Measurements from ENCODE around the gene C2orf68. TPM values are rescaled to one million over a fixed set of nuclear protein-coding genes. Genes with fewer than 3 reads are reported as not detected.

Gene C2orf68
- total and polyA plus RNA-seq, 2 of the 13 experiments (the other 11 are each of a cell fraction or from before 2014, with no cell fraction given): 47.1 to 77.4 TPM

GRCh38 chr2:85602476-85603234, 9.2 kb downstream of the C2orf68 start, which contains the start of gene TMEM150A (continued):
- no peak for TF ChIP-seq ZNF644 (CRISPR knock-in tag; IDR thresholded peaks at IDR 0.05; ENCODE audit: low read depth)
- no peak for TF ChIP-seq ZNF841 (CRISPR knock-in tag; IDR thresholded peaks at IDR 0.05; ENCODE audit: borderline replicate concordance)
- TF ChIP-seq, protein P1, sequence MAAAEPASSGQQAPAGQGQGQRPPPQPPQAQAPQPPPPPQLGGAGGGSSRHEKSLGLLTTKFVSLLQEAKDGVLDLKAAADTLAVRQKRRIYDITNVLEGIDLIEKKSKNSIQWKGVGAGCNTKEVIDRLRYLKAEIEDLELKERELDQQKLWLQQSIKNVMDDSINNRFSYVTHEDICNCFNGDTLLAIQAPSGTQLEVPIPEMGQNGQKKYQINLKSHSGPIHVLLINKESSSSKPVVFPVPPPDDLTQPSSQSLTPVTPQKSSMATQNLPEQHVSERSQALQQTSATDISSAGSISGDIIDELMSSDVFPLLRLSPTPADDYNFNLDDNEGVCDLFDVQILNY (CRISPR knock-in tag; conservative IDR thresholded peaks at IDR 0.05): peak; percentile 54; the same call in 1 of the 2 replicates
- TF ChIP-seq ZNF501 (CRISPR knock-in tag; IDR thresholded peaks at IDR 0.05): no peak
- TF ChIP-seq, protein P2, sequence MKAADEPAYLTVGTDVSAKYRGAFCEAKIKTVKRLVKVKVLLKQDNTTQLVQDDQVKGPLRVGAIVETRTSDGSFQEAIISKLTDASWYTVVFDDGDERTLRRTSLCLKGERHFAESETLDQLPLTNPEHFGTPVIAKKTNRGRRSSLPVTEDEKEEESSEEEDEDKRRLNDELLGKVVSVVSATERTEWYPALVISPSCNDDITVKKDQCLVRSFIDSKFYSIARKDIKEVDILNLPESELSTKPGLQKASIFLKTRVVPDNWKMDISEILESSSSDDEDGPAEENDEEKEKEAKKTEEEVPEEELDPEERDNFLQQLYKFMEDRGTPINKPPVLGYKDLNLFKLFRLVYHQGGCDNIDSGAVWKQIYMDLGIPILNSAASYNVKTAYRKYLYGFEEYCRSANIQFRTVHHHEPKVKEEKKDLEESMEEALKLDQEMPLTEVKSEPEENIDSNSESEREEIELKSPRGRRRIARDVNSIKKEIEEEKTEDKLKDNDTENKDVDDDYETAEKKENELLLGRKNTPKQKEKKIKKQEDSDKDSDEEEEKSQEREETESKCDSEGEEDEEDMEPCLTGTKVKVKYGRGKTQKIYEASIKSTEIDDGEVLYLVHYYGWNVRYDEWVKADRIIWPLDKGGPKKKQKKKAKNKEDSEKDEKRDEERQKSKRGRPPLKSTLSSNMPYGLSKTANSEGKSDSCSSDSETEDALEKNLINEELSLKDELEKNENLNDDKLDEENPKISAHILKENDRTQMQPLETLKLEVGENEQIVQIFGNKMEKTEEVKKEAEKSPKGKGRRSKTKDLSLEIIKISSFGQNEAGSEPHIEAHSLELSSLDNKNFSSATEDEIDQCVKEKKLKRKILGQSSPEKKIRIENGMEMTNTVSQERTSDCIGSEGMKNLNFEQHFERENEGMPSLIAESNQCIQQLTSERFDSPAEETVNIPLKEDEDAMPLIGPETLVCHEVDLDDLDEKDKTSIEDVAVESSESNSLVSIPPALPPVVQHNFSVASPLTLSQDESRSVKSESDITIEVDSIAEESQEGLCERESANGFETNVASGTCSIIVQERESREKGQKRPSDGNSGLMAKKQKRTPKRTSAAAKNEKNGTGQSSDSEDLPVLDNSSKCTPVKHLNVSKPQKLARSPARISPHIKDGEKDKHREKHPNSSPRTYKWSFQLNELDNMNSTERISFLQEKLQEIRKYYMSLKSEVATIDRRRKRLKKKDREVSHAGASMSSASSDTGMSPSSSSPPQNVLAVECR (CRISPR knock-in tag; IDR thresholded peaks at IDR 0.05; ENCODE audit: borderline replicate concordance): peak; percentile 90
- no peak for TF ChIP-seq ZNF704 (CRISPR knock-in tag; IDR thresholded peaks at IDR 0.05; ENCODE audit: borderline replicate concordance)
- TF ChIP-seq EHMT2 (IDR thresholded peaks at IDR 0.05; ENCODE audit: borderline replicate concordance, low read depth, low read length): no peak
- no peak for TF ChIP-seq ZKSCAN8 (CRISPR knock-in tag; IDR thresholded peaks at IDR 0.05; ENCODE audit: borderline replicate concordance)
- TF ChIP-seq, protein P3, sequence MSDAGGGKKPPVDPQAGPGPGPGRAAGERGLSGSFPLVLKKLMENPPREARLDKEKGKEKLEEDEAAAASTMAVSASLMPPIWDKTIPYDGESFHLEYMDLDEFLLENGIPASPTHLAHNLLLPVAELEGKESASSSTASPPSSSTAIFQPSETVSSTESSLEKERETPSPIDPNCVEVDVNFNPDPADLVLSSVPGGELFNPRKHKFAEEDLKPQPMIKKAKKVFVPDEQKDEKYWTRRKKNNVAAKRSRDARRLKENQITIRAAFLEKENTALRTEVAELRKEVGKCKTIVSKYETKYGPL (CRISPR knock-in tag; IDR thresholded peaks at IDR 0.05): no peak; the same call in 1 of the 2 replicates
- TF ChIP-seq TCF7 (IDR thresholded peaks at IDR 0.05; ENCODE audit: low read depth): no peak
- TF ChIP-seq ZNF766 (CRISPR knock-in tag; IDR thresholded peaks at IDR 0.05; ENCODE audit: borderline replicate concordance): peak; percentile 93; the same call in 1 of the 2 replicates
- TF ChIP-seq REPIN1 (CRISPR knock-in tag; IDR thresholded peaks at IDR 0.05; ENCODE audit: borderline replicate concordance, low read depth): no peak; the same call in none of the 2 replicates
- TF ChIP-seq TIGD3 (CRISPR knock-in tag; IDR thresholded peaks at IDR 0.05; ENCODE audit: borderline replicate concordance): 0 out of 2 replicates have a peak, but pooled peaks have one; percentile 79
- TF ChIP-seq ZNF773 (CRISPR knock-in tag; IDR thresholded peaks at IDR 0.05; ENCODE audit: borderline replicate concordance): no peak
- TF ChIP-seq, protein P4, sequence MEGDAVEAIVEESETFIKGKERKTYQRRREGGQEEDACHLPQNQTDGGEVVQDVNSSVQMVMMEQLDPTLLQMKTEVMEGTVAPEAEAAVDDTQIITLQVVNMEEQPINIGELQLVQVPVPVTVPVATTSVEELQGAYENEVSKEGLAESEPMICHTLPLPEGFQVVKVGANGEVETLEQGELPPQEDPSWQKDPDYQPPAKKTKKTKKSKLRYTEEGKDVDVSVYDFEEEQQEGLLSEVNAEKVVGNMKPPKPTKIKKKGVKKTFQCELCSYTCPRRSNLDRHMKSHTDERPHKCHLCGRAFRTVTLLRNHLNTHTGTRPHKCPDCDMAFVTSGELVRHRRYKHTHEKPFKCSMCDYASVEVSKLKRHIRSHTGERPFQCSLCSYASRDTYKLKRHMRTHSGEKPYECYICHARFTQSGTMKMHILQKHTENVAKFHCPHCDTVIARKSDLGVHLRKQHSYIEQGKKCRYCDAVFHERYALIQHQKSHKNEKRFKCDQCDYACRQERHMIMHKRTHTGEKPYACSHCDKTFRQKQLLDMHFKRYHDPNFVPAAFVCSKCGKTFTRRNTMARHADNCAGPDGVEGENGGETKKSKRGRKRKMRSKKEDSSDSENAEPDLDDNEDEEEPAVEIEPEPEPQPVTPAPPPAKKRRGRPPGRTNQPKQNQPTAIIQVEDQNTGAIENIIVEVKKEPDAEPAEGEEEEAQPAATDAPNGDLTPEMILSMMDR (CRISPR knock-in tag; IDR thresholded peaks at IDR 0.05): peak; percentile 46
- 0 out of 2 replicates have a peak, but pooled peaks have one; percentile 5 for TF ChIP-seq STAG1 (CRISPR knock-in tag; IDR thresholded peaks at IDR 0.05)
